HG03460 (cell line): Measurements from ENCODE around the gene SPI1.
A peak's percentile ranks its signal among the peaks of the same experiment; 100 is the strongest.

Source experiments
- ATAC-seq: cut with Tn5 transposase; IDR thresholded peaks from one replicate; pipeline ENCODE4 v1.9.1; 2021; ENCODE audit not compliant: unreplicated experiment

SPI1 gene

GRCh38 chr11:47407746-47408590 lies 29.6 kb upstream of the SPI1 start, which contains the start of gene SLC39A13:
Gene SLC39A13, plus strand, starts transcription at chr11:47408590. Its CDS starts 1,505 bp downstream, at chr11:47410095.
- ATAC-seq: peak; percentile 80

- no peak for ATAC-seq
Measured at GRCh38 chr11:47406896-47407745, 28.8 kb upstream of the SPI1 start.

GRCh38 chr11:47403571-47403970 lies 25.2 kb upstream of the SPI1 start:
- ATAC-seq: no peak

GRCh38 chr11:47403135-47403534 lies 24.8 kb upstream of the SPI1 start:
- no peak for ATAC-seq

- ATAC-seq: peak; percentile 60
Measured at GRCh38 chr11:47400768-47401279, 22.5 kb upstream of the SPI1 start.

- ATAC-seq: peak; percentile 47
Measured at GRCh38 chr11:47399860-47400767, 21.8 kb upstream of the SPI1 start.

GRCh38 chr11:47398551-47398950 lies 20.2 kb upstream of the SPI1 start:
- no peak for ATAC-seq

GRCh38 chr11:47398011-47398410 lies 19.7 kb upstream of the SPI1 start:
- ATAC-seq: no peak

- no peak for ATAC-seq
Measured at GRCh38 chr11:47396049-47396320, 17.6 kb upstream of the SPI1 start.

- ATAC-seq: no peak
Measured at GRCh38 chr11:47395223-47396048, 17.1 kb upstream of the SPI1 start.

GRCh38 chr11:47394322-47395222 lies 16.2 kb upstream of the SPI1 start:
- no peak for ATAC-seq

GRCh38 chr11:47394050-47394321 lies 15.6 kb upstream of the SPI1 start:
- ATAC-seq: no peak

- ATAC-seq: no peak
Measured at GRCh38 chr11:47393163-47394049, 15.1 kb upstream of the SPI1 start.

- no peak for ATAC-seq
Measured at GRCh38 chr11:47392546-47393162, 14.3 kb upstream of the SPI1 start.

GRCh38 chr11:47391711-47392432 lies 13.5 kb upstream of the SPI1 start:
- ATAC-seq: no peak

GRCh38 chr11:47391077-47391583 lies 12.8 kb upstream of the SPI1 start:
- ATAC-seq: no peak

GRCh38 chr11:47390422-47390760 lies 12.0 kb upstream of the SPI1 start:
- ATAC-seq: no peak
